Panc1 (cell line): ENCODE measurements around the gene EHBP1.

Experiments
- POLR2AphosphoS5 ChIP-seq: IDR thresholded peaks from 2 replicates; pipeline ENCODE4 v1.6.1; 2012; ENCODE audit warnings: mild to moderate bottlenecking, low read depth, low read length, moderate library complexity
- REST ChIP-seq, 2 experiments: IDR thresholded peaks; 2 replicates each; pipeline ENCODE4 v1.6.1; 2011 to 2012; ENCODE audit warnings: low read depth in 2 of 2, control low read depth in 1 of 2, low read length in 1 of 2, mild to moderate bottlenecking in 1 of 2, moderate library complexity in 1 of 2; ENCODE audit not compliant: insufficient read depth in 1 of 2
- SIN3A ChIP-seq: IDR thresholded peaks from 2 replicates; pipeline ENCODE4 v1.6.1; 2012; ENCODE audit warnings: low read depth, mild to moderate bottlenecking, low read length, moderate library complexity, borderline replicate concordance; ENCODE audit not compliant: insufficient read depth
- TCF7L2 ChIP-seq: IDR thresholded peaks from 2 replicates; pipeline ENCODE4 v1.6.1; 2011; ENCODE audit warnings: mild to moderate bottlenecking, low read depth, low read length, inconsistent platforms
- TF ChIP-seq, protein P1 (sequence below): fragments of 450-650 bp; IDR thresholded peaks from 2 replicates; pipeline ENCODE4 v1.5.1; 2017; ENCODE audit warnings: mild to moderate bottlenecking

GRCh38 chr2:63035660-63036059 is 330.1 kb downstream of the EHBP1 start:
- TF ChIP-seq, protein P1, sequence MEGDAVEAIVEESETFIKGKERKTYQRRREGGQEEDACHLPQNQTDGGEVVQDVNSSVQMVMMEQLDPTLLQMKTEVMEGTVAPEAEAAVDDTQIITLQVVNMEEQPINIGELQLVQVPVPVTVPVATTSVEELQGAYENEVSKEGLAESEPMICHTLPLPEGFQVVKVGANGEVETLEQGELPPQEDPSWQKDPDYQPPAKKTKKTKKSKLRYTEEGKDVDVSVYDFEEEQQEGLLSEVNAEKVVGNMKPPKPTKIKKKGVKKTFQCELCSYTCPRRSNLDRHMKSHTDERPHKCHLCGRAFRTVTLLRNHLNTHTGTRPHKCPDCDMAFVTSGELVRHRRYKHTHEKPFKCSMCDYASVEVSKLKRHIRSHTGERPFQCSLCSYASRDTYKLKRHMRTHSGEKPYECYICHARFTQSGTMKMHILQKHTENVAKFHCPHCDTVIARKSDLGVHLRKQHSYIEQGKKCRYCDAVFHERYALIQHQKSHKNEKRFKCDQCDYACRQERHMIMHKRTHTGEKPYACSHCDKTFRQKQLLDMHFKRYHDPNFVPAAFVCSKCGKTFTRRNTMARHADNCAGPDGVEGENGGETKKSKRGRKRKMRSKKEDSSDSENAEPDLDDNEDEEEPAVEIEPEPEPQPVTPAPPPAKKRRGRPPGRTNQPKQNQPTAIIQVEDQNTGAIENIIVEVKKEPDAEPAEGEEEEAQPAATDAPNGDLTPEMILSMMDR = no peak
- no peak for TF ChIP-seq POLR2AphosphoS5
- no peak for TF ChIP-seq REST (IDR thresholded peaks at IDR 0.05; ENCODE audit: insufficient read depth in 1 of 2, low read depth in 2 of 2, low read length in 1 of 2)
- TF ChIP-seq SIN3A = no peak
- no peak for TF ChIP-seq TCF7L2
